ENCODE data around the gene PLCB2.

DNA sequence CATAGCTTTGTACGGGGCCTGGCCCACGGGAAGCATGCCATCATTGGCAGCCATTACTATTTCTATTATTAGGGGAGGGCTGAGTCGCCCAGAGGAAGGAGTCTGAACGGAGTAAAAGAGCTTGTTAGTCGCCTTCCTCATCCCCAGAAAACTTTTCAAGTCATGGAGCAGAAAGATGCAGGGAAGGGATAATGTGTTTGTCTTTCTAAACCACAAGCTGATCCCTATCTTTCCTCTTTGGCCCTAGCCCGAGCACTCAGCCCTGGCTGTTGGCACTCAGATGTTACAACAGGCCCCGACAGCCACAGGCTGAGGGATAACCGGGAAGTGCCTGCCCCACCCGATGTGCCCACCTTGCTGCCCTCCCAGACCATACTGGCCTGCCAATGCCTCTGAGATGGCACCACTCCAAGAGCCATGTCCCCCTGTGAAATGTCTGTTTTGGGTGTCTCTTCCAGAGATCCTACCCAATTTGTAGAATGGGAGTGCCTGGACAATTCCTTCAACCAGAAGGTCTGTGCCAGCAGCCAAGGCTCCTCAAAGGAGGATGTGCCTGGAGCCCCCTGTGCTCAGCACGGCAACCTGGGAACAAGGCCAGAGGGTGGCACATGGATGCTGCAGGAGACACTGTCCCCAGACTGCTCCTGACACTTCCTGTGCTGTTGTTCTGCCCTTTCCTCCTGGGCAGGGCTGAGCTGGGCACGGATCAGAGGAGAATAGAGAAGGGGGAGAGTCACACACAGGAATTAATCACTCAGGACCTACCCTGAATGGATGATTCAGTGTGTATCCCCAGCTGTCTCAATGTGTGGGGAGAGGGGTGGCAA is 58.0 kb downstream of the PLCB2 start:
- TF ChIP-seq, protein P1, sequence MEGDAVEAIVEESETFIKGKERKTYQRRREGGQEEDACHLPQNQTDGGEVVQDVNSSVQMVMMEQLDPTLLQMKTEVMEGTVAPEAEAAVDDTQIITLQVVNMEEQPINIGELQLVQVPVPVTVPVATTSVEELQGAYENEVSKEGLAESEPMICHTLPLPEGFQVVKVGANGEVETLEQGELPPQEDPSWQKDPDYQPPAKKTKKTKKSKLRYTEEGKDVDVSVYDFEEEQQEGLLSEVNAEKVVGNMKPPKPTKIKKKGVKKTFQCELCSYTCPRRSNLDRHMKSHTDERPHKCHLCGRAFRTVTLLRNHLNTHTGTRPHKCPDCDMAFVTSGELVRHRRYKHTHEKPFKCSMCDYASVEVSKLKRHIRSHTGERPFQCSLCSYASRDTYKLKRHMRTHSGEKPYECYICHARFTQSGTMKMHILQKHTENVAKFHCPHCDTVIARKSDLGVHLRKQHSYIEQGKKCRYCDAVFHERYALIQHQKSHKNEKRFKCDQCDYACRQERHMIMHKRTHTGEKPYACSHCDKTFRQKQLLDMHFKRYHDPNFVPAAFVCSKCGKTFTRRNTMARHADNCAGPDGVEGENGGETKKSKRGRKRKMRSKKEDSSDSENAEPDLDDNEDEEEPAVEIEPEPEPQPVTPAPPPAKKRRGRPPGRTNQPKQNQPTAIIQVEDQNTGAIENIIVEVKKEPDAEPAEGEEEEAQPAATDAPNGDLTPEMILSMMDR (conservative IDR thresholded peaks at IDR 0.05; ENCODE audit: low read length), result no peak
- no peak for TF ChIP-seq EZH2phosphoT487 (IDR thresholded peaks at IDR 0.05; ENCODE audit: borderline replicate concordance)

Measured in Loucy (cell line).